Central memory CD4-positive, alpha-beta T cell (primary cell): ENCODE data around the gene RFPL4AL1.
A peak's percentile ranks its signal among the peaks of the same experiment; 100 is the strongest.
"Not testable (repeated sequence)": the region's sequence is repeated elsewhere in the genome, so short reads cannot be mapped to it uniquely, and the experiment has no call there.

Source experiments
- DNase-seq: peaks from one replicate; pipeline ENCODE4 v3.0.0; 2022
- total RNA-seq, 3 experiments: gene quantifications; one replicate each; lab custom pipeline; 2026; lab: John Stamatoyannopoulos, UW

Gene RFPL4AL1
- 0 reads per million in 3 experiments for total RNA-seq

DNA sequence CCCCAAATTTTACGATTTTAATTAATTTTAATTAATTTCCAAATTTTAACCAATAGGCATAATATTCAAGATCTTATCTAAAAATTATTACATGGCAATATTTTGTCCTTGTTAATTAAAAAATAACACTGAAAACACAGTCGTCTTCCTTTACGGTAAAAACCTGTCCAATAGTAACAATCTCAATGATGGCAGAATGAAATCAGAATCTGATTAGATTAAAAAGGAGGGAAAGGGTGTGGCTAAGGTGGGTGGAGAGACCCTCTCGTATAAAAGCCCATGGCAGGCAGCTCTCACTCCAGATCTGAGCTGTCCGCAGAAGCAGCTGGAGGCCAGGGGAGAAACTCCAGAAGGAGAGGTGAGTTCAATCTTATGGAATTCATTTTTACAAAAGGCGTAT is at the start of gene RFPL4AL1:
RFPL4AL1 (plus strand) TSS at position 301 of the 400 bp plus-strand sequence. CDS start 2,687 bp downstream, outside the sequence.
- not testable (repeated sequence) for DNase-seq

- DNase-seq = no peak
These were observed 48.6 kb upstream of the RFPL4AL1 start for GRCh38 chr19:55720214-55720746.

- no peak for DNase-seq
These were observed 48.1 kb upstream of the RFPL4AL1 start for GRCh38 chr19:55720801-55721200.

DNA sequence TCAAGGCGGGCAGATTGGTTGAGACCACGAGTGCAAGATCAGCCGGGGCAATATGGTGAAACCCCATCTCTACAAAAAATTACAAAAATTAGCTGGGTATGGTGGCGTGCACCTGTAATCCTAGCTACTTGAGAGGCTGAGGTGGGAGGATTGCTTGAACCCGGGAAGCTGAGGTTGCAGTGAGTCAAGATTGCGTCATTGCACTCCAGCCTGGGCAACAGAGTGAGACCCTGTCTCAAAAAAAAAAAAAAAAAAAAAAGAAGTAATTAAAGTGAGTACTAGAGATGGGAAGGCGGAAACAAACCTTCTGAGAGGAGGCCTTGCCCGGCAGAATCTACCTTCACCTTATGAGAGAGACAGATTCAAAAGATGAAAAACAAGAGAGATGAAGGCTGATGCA is 45.4 kb upstream of the RFPL4AL1 start:
- no peak for DNase-seq

DNA sequence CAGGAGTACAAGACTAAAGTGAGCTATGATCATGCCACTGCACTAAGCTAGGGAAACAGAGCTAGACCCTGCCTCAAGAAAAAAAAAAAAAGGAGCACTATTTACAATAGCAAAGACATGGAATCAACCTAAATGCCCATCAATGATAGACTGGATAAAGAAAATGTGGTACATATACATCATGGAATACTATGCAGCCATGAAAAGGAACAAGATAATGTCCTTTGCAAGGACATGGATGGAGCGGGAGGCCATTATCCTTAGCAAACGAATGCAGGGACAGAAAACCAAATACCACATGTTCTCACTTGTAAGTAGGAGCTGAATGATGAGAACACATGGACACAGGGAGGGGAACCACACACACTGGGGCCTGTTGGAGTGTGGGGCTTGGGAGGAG is 38.5 kb upstream of the RFPL4AL1 start:
- not testable (repeated sequence) for DNase-seq

- DNase-seq = no peak
These were observed 30.6 kb upstream of the RFPL4AL1 start, which contains the start of gene NLRP9 for GRCh38 chr19:55738302-55738701. Gene NLRP9, minus strand, starts transcription at chr19:55738402. Its CDS starts 28 bp downstream, at chr19:55738374.

- DNase-seq = no peak
These were observed 18.2 kb upstream of the RFPL4AL1 start for GRCh38 chr19:55750715-55751114.

GRCh38 chr19:55753401-55753800 is 15.5 kb upstream of the RFPL4AL1 start:
- DNase-seq = no peak

- DNase-seq = not testable (repeated sequence)
These were observed 12.1 kb upstream of the RFPL4AL1 start for GRCh38 chr19:55756808-55757207.

DNA sequence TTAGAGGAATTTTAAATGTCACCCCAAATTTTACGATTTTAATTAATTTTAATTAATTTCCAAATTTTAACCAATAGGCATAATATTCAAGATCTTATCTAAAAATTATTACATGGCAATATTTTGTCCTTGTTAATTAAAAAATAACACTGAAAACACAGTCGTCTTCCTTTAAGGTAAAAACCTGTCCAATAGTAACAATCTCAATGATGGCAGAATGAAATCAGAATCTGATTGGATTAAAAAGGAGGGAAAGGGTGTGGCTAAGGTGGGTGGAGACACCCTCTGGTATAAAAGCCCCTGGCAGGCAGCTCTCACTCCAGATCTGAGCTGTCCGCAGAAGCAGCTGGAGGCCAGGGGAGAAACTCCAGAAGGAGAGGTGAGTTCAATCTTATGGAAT is 10.1 kb upstream of the RFPL4AL1 start, which contains the start of gene RFPL4A:
RFPL4A (plus strand) TSS at position 301 of the 400 bp plus-strand sequence. CDS start 2,704 bp downstream, outside the sequence.
- not testable (repeated sequence) for DNase-seq

DNA sequence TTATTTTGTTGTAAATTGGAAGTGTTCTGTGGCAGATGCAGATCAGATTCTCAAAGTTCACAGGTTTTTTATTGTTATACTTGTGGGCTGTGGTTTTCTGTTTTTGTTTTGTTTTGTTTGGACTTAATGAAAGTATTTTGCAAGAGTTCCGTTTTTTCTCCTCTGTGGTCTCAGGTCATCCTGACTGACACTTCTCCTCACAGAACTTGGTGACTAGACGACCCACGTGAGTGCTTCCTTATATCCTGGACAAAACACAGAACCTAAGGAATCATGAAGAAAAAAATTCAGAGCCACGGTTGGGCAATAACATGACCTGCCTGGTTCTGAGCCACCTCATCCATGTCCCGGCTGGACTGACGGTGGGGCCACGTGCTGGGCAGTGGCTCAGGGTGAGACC is 2.5 kb upstream of the RFPL4AL1 start:
- DNase-seq = no peak

- not testable (repeated sequence) for DNase-seq
These were observed 714 bp downstream of the RFPL4AL1 start for GRCh38 chr19:55769632-55770031.

- no peak for DNase-seq
These were observed 8.6 kb downstream of the RFPL4AL1 start for GRCh38 chr19:55777528-55777927.

GRCh38 chr19:55778331-55778730 is 9.4 kb downstream of the RFPL4AL1 start:
- no peak for DNase-seq

DNA sequence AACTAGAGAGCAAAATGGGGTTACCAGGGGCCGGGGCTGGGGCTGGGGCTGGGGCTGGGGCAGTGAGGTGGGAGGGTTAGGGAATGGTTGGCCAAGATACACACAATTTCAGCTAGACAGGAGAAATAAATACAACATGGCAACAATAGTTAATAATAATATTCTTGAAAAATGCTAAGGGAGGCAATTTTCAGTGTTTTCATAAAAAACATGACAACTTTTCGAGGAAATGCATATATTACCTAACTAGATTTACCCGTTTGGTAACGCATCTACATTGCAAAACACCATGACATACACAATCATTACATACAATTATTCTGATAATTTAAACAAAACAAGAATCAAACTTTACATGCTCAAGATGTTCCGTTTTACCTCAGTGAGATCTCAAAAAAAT is 12.2 kb downstream of the RFPL4AL1 start:
- DNase-seq = no peak

DNA sequence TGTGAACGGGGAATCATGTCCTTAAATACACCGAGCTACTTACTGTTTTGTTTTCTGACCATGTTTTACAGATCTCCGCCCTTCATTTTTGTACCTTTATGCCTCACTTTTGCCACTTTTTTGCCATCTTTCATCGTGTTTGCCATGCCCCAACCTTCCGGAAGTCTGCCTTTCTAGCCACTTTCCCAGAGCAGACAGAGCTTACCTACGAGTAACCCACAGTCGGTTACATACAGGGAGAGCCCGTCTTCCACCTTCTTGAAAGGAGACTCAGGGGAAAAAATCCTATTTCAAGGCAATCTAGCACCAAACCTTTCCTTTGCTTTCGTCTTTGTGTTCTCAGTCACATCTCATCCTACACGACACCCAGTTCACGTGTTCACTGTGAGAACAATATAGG is 26.1 kb downstream of the RFPL4AL1 start:
- DNase-seq = no peak

DNA sequence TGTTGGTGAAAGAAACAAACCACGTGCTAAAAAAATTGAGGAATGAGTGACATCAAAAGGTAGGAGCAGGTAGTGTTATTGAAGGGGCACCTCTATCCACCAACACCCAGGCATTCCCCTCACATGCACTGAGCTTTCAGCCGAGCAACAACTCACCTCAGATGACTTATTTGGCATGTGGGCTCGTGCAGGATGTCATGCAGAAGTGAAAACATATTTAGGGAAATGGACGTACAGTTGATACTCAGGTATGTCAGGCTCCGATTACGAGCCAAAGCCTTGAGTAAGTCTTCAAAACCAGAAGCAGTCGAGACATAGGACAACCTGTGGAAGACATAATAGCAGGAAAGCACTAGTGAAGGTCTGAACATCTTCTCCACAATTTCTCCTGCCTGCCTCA is 32.5 kb downstream of the RFPL4AL1 start:
- DNase-seq = no peak

- DNase-seq = no peak
These were observed 33.4 kb downstream of the RFPL4AL1 start for GRCh38 chr19:55802281-55802680.

- DNase-seq = peak; percentile 7
These were observed 40.6 kb downstream of the RFPL4AL1 start for GRCh38 chr19:55809381-55810058.

GRCh38 chr19:55811340-55811739 is 42.4 kb downstream of the RFPL4AL1 start:
- DNase-seq = no peak

GRCh38 chr19:55812449-55812848 is 43.5 kb downstream of the RFPL4AL1 start:
- no peak for DNase-seq

GRCh38 chr19:55813906-55814305 is 45.0 kb downstream of the RFPL4AL1 start:
- DNase-seq = no peak

GRCh38 chr19:55820037-55820436 is 51.1 kb downstream of the RFPL4AL1 start:
- DNase-seq = no peak
